ENCODE measurements around the gene NOTCH4.
A peak's percentile ranks its signal among the peaks of the same experiment; 100 is the strongest.

DNA sequence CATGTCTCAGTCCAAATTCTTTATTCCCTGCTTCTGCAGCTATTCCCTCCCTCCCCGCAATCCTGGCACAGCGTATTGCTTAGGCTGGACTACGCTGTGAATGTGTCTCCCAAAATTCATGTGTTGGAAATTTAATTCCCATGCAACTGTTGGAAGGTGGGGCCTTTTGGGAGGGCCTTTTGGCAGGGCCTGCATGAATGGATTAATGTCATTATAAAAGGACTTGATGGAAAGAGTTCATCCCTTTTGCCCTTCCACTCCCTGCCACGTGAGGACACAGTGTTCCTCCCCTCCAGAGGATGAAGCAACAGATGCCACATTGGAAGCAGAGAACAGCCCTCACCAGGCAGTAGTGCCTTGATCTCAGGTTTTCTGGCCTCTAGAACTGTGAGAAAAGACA lies 20.4 kb upstream of the NOTCH4 start:
- TF ChIP-seq, protein P1, sequence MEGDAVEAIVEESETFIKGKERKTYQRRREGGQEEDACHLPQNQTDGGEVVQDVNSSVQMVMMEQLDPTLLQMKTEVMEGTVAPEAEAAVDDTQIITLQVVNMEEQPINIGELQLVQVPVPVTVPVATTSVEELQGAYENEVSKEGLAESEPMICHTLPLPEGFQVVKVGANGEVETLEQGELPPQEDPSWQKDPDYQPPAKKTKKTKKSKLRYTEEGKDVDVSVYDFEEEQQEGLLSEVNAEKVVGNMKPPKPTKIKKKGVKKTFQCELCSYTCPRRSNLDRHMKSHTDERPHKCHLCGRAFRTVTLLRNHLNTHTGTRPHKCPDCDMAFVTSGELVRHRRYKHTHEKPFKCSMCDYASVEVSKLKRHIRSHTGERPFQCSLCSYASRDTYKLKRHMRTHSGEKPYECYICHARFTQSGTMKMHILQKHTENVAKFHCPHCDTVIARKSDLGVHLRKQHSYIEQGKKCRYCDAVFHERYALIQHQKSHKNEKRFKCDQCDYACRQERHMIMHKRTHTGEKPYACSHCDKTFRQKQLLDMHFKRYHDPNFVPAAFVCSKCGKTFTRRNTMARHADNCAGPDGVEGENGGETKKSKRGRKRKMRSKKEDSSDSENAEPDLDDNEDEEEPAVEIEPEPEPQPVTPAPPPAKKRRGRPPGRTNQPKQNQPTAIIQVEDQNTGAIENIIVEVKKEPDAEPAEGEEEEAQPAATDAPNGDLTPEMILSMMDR (IDR thresholded peaks at IDR 0.05): peak in 1 of 3 experiments; percentile 5
- no peak for TF ChIP-seq POLR2A (IDR thresholded peaks at IDR 0.05)

Measured in testis (tissue), 2 donors.